ENCODE data around the gene PLCB1.

The PLCB1 gene

DNA sequence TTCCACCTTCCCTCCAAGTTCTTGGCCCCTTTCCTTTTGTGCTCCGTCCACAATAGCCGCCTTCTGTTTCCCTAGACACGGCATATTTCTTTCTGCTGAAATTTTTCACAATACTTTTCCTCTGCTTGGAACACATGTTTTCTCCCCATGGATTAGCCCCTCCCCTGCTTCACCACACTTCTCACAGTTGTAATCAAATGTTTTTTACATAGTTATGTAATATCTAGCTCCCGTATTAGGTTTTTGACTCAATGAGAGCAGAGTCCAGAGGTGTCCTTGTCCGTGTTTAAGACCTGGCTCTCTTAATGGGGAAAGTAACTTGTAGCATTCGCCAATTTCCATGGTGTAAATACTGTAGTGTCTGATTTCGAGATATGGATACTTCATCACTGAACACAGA is 34.7 kb downstream of the PLCB1 start:
- H3K4me2 ChIP-seq (ENCODE audit: insufficient read depth, low read length) = no peak overlapping the region
- peaks cover 4% of the 10 kb centered on the region for H3K4me1 ChIP-seq (ENCODE audit: insufficient read depth, low read length)
- no peak for ATAC-seq (ENCODE audit: insufficient read depth, low read depth)
- no peak overlapping the region for H2AFZ ChIP-seq (ENCODE audit: low read depth, low read length)
- peaks cover 13% of the 10 kb centered on the region; the same call in 1 of the 2 replicates for H4K20me1 ChIP-seq (ENCODE audit: insufficient read depth, low read length)
- H3K79me2 ChIP-seq (ENCODE audit: insufficient read depth, low read length) = peaks cover 90% of the 10 kb centered on the region
- no peak overlapping the region for H3K9ac ChIP-seq (ENCODE audit: low read depth, low read length)
- no peaks in the 10 kb centered on the region for H3K27me3 ChIP-seq (ENCODE audit: insufficient read depth, low read length, poor library complexity)
- no peak for TF ChIP-seq CTCF (IDR thresholded peaks at IDR 0.05; ENCODE audit: borderline replicate concordance, extremely low read depth, low read length, poor library complexity, severe bottlenecking)
- no peak for TF ChIP-seq EZH2 (IDR thresholded peaks at IDR 0.05; ENCODE audit: borderline replicate concordance, low read depth, low read length, severe bottlenecking)
- peaks cover 13% of the 10 kb centered on the region for H3K36me3 ChIP-seq (ENCODE audit: insufficient read depth, low read length)
- H3K4me3 ChIP-seq (ENCODE audit: low read depth in 1 of 2, low read length in 2 of 2) = no peak overlapping the region
- no peaks in the 10 kb centered on the region for H3K9me3 ChIP-seq (ENCODE audit: insufficient read depth, low read length, severe bottlenecking)
- H3K27ac ChIP-seq (ENCODE audit: low read length) = no peak overlapping the region
- DNase-seq = no peak

DNA sequence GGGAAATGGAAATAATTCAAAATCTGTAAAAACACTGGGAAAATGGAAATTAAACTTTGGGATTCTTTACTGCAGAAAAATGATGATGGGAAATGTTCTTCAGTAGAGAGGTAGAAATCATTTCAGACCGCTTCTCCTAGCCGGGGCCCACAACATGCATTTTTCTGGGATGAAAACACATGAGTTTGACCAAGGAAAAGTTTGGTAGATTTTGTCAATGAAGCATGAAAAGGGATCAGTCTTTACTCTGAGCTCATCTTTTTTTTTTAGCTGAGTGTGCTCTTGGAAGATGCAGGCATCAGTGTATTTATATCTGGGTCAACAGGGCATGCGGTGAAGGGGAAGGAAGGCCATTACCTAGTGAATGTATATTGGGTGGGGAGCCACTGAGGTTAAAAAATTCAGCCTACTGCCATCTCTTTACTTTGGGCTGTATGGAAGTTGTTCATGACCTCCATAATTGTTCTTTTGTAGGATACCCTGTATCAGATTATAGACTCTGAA is 36.8 kb downstream of the PLCB1 start:
- no peak overlapping the region for H3K9ac ChIP-seq (ENCODE audit: low read depth, low read length)
- H3K79me2 ChIP-seq (ENCODE audit: insufficient read depth, low read length) = peaks cover 84% of the 10 kb centered on the region
- no peak overlapping the region for H3K27ac ChIP-seq (ENCODE audit: low read length)
- H3K4me2 ChIP-seq (ENCODE audit: insufficient read depth, low read length) = no peak overlapping the region
- no peaks in the 10 kb centered on the region for H3K4me1 ChIP-seq (ENCODE audit: insufficient read depth, low read length)
- DNase-seq (no peak), ATAC-seq (ENCODE audit: insufficient read depth, low read depth) (no peak)
- peaks cover 13% of the 10 kb centered on the region for H3K36me3 ChIP-seq (ENCODE audit: insufficient read depth, low read length)
- H2AFZ ChIP-seq (ENCODE audit: low read depth, low read length) = no peak overlapping the region
- H4K20me1 ChIP-seq (ENCODE audit: insufficient read depth, low read length) = peaks cover 13% of the 10 kb centered on the region
- no peak for TF ChIP-seq CTCF (IDR thresholded peaks at IDR 0.05; ENCODE audit: borderline replicate concordance, extremely low read depth, low read length, poor library complexity, severe bottlenecking)
- TF ChIP-seq EZH2 (IDR thresholded peaks at IDR 0.05; ENCODE audit: borderline replicate concordance, low read depth, low read length, severe bottlenecking) = no peak
- H3K4me3 ChIP-seq (ENCODE audit: low read depth in 1 of 2, low read length in 2 of 2) = no peak overlapping the region
- H3K27me3 ChIP-seq (ENCODE audit: insufficient read depth, low read length, poor library complexity) = no peaks in the 10 kb centered on the region
- no peaks in the 10 kb centered on the region for H3K9me3 ChIP-seq (ENCODE audit: insufficient read depth, low read length, severe bottlenecking)

DNA sequence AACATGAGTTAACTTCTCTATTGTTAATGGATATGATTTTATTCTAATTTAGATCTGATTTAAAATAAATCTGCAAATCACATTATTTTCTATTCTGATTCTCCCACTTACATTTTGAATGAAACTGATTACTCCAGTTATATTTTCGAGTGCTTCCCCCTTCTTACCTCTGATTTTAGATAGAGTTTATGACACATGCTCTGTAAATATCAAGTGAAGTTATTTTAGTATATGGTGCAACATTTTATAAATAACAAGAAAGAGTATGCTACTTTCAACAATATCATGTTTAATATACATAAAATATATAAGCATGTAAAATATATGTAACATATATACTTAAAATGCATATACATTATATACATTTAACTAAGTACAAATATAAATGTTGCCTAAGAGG is 38.9 kb downstream of the PLCB1 start:
- Histone ChIP-seq H2AFZ (ENCODE audit: low read depth, low read length) (no peak overlapping the region), H3K9me3 (ENCODE audit: insufficient read depth, low read length, severe bottlenecking) (no peaks in the 10 kb centered on the region), H3K9ac (ENCODE audit: low read depth, low read length) (no peak overlapping the region), H3K4me3 (ENCODE audit: low read depth in 1 of 2, low read length in 2 of 2) (no peak overlapping the region), H3K79me2 (ENCODE audit: insufficient read depth, low read length) (peaks cover 76% of the 10 kb centered on the region), H3K36me3 (ENCODE audit: insufficient read depth, low read length) (peaks cover 9% of the 10 kb centered on the region), H3K4me1 (ENCODE audit: insufficient read depth, low read length) (no peaks in the 10 kb centered on the region), H3K27me3 (ENCODE audit: insufficient read depth, low read length, poor library complexity) (no peaks in the 10 kb centered on the region), H3K27ac (ENCODE audit: low read length) (no peak overlapping the region), H3K4me2 (ENCODE audit: insufficient read depth, low read length) (no peak overlapping the region), H4K20me1 (ENCODE audit: insufficient read depth, low read length) (peaks cover 10% of the 10 kb centered on the region)
- no peak for ATAC-seq (ENCODE audit: insufficient read depth, low read depth)
- no peak for TF ChIP-seq CTCF (IDR thresholded peaks at IDR 0.05; ENCODE audit: borderline replicate concordance, extremely low read depth, low read length, poor library complexity, severe bottlenecking)
- TF ChIP-seq EZH2 (IDR thresholded peaks at IDR 0.05; ENCODE audit: borderline replicate concordance, low read depth, low read length, severe bottlenecking) = no peak
- no peak for DNase-seq

GRCh38 chr20:8172191-8172590 is 40.1 kb downstream of the PLCB1 start:
- H3K4me3 ChIP-seq (ENCODE audit: low read depth in 1 of 2, low read length in 2 of 2) = no peak overlapping the region
- no peaks in the 10 kb centered on the region for H3K27me3 ChIP-seq (ENCODE audit: insufficient read depth, low read length, poor library complexity)
- H3K9ac ChIP-seq (ENCODE audit: low read depth, low read length) = no peak overlapping the region
- H3K27ac ChIP-seq (ENCODE audit: low read length) = no peak overlapping the region
- H3K79me2 ChIP-seq (ENCODE audit: insufficient read depth, low read length) = peaks cover 71% of the 10 kb centered on the region
- no peaks in the 10 kb centered on the region for H3K4me1 ChIP-seq (ENCODE audit: insufficient read depth, low read length)
- no peak overlapping the region for H3K4me2 ChIP-seq (ENCODE audit: insufficient read depth, low read length)
- ATAC-seq (ENCODE audit: insufficient read depth, low read depth) (no peak), DNase-seq (no peak)
- peaks cover 9% of the 10 kb centered on the region for H3K36me3 ChIP-seq (ENCODE audit: insufficient read depth, low read length)
- no peaks in the 10 kb centered on the region for H3K9me3 ChIP-seq (ENCODE audit: insufficient read depth, low read length, severe bottlenecking)
- H2AFZ ChIP-seq (ENCODE audit: low read depth, low read length) = no peak overlapping the region
- TF ChIP-seq CTCF (IDR thresholded peaks at IDR 0.05; ENCODE audit: borderline replicate concordance, extremely low read depth, low read length, poor library complexity, severe bottlenecking) (no peak), EZH2 (IDR thresholded peaks at IDR 0.05; ENCODE audit: borderline replicate concordance, low read depth, low read length, severe bottlenecking) (no peak)
- peaks cover 10% of the 10 kb centered on the region for H4K20me1 ChIP-seq (ENCODE audit: insufficient read depth, low read length)
